ENCODE results near the gene NCK2.

Gene NCK2

DNA sequence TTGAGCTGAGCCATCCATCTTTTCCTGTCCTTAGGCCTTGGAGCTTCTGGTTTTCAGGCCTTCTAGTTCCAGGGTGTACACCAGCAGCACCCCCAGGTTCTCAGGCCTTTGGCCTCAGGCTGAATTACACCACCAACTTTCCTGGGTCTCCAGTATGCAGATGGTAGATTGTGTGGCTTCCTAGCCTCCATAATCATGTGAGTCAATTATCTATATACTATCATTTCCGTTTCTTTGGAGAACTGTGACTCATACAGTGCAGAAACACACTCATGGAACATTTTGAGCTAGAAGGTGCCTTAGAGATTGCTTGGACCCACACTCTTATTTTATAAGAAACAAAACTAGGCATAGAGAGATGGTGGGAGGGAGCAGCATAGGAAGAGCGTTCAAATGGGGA, 167.4 kb downstream of the NCK2 start:
- FAIRE-seq = no peak
- no peak for DNase-seq (ENCODE audit: insufficient read length, low spot score)
- TF ChIP-seq POLR2A (IDR thresholded peaks at IDR 0.05; ENCODE audit: low read depth, low read length) = no peak

DNA sequence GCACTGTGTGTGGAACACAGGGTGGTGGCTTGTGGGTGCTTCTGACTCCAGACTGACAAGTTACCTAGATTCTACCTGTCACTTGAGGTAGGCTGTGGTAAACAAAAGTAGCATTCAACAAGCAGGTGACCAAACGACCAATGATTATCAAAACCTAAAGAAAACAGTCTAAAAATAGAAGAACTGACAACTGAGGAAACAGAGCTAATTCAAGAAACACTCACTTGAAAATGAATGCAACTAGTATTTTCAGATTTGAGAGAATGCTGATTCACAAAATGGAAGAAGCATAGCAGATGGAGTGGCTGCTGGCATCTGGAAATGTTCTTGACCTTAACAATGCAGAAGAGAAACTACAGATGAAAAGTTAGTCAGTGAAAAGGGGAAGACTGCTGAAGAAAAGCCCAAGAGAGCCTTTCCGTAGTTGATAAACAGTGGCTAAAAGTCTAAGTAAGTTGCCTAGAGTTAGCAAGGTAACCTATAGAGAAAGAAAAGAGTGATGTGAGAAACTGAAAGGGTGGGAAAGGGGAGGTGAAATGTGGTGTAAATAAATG, 170.4 kb downstream of the NCK2 start:
- DNase-seq (ENCODE audit: insufficient read length, low spot score) = no peak
- no peak for TF ChIP-seq POLR2A (IDR thresholded peaks at IDR 0.05; ENCODE audit: low read depth, low read length)
- no peak for FAIRE-seq

DNA sequence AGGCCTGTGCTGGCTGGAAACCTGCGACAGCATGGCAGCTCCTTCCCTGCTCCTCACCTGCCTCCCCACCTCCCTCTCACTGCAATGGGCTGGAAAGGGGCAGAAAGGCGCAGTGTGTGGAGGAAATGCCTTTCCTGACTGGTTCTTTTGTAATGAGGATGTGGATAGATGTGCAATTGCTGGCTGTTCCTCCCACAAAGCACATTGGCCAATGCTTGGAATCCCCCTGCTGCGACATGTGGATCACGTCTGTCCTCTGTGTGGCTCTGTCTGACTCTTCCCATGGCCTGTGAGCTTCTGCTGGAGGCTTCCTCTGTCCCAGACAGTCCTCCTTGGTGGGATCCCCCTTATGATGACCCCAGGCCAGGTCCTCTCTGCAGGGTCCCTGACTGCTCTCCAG, 172.5 kb downstream of the NCK2 start:
- DNase-seq (ENCODE audit: insufficient read length, low spot score) (no peak), FAIRE-seq (no peak)
- TF ChIP-seq POLR2A (IDR thresholded peaks at IDR 0.05; ENCODE audit: low read depth, low read length) = no peak

DNA sequence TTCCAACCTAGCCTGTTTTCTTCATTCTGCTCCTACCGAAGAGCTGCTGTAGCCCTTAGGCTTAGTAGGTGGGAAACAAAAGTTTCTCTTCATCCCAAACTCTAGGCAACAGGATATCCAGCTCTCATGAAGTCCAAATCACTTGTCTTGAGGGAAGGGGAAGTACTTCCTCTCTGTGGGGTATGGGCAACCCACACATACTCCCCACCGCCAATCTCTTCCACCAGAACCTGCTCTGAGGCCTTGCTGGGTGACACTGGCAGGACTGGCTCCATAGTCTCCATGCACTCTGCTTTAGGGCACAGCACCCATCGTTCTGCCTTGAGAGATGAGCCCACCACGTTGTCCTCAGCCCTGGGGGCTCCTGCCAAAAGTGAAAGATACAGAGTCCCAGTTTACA, 173.0 kb downstream of the NCK2 start:
- TF ChIP-seq POLR2A (IDR thresholded peaks at IDR 0.05; ENCODE audit: low read depth, low read length) = no peak
- DNase-seq (ENCODE audit: insufficient read length, low spot score) = no peak
- no peak for FAIRE-seq

DNA sequence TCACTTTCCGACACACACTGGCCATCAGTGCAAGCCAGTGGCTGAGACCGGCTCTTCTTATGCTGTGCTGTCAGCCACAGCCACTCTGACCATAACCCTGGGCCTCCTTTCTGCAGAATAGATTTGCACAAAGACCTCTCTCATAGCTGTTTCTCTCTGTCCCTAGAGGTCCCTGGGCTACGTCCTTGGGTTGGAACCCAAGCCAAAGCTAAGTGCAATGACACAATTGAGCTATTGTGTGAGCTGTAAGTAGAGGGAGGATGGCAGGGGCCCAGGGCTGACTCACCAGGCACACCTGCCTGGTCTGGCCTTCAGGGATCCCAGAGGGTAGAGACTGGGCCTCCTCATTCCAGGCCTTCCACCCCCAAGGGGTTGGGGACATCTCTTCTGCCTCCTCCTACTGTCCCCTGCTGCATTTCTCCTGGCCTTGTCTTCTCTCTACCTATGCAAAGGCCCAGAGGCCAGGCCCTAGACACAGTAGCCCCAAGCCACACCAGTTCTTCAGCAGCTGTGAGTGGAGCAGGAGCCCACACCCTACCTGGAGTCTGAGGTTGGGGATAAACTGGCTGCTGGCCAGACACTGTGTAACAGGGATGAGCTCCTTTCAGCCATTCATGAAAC, 174.6 kb downstream of the NCK2 start:
- TF ChIP-seq POLR2A (IDR thresholded peaks at IDR 0.05; ENCODE audit: low read depth, low read length) = no peak
- DNase-seq (ENCODE audit: insufficient read length, low spot score) (no peak), FAIRE-seq (no peak)

DNA sequence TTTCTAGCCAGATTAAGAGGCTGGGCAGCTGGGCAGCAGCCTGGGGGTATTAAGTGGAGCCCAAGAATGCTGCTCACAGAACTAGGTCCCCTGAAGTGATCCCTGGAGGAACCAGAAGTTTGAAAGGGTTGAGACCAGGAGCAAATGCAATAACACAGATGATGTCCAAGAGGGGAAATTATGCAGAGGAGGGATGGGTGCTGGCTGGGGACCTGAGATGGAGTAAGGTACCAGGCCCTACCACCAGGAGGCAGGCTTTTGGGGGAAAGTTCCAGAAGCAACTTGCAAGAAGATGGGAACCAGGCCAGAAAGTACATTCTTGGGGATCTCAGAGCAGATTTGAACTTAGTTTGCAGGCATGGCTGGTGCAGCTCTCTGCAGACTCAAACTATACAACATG, 175.1 kb downstream of the NCK2 start:
- FAIRE-seq (no peak), DNase-seq (ENCODE audit: insufficient read length, low spot score) (no peak)
- no peak for TF ChIP-seq POLR2A (IDR thresholded peaks at IDR 0.05; ENCODE audit: low read depth, low read length)

DNA sequence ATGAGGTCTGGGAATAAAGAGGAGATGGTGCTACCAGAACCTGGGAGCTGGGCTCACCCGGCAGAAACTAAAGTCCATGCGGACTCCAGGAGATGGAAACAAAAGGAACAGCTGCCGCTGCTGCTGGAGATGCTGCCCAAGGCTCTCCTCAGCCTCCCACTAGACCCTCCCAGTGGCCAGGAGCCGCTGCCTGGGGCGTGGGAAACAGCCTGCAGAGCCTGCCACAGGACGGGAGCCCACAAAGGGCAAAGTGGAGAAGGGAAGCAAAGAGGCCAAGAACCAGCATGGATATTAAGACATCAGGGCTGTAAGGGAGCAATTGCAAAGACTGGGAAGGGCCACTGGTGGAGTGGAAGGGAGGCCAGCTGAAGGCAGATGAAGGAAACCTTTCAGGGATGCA, 179.6 kb downstream of the NCK2 start:
- FAIRE-seq (no peak), DNase-seq (ENCODE audit: insufficient read length, low spot score) (no peak)
- no peak for TF ChIP-seq POLR2A (IDR thresholded peaks at IDR 0.05; ENCODE audit: low read depth, low read length)

DNA sequence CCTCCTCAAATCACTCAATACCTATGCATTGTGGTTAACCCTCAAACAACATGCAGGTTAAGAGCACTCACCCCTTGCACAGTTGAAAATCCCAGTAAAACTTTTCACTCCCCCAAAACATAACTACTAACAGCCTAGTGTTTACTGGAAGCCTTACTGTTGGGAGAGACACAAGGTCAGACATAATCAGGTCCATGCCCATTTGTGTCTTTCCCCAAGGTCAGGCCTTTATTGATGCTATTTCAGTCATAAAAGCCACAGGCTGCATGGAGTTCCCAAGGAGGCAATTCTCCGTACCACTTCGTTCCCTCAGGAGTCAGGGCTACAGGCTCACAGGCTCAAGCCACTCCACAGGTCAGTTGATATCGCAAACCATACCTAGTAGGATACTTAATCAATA, 180.2 kb downstream of the NCK2 start:
- FAIRE-seq (no peak), DNase-seq (ENCODE audit: insufficient read length, low spot score) (no peak)
- TF ChIP-seq POLR2A (IDR thresholded peaks at IDR 0.05; ENCODE audit: low read depth, low read length) = no peak

DNA sequence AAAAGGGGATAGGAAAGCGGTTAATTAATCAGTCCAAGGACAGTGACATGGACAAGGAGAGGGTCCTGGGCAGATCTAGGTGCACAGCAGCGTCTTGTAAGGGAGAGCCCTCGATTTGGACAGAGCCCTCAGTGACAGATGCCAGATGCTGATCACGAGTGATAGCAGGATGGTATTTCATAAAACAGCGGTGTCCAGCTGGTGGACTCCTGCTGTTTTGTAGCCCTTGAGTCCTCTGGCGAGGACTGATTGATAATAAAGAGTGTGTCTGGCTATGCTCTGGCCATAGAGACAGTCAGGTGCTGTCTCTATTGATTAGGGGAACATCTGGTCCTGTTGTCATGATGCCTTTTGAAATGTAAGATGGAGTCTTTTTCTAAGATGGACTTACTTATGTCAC, 180.7 kb downstream of the NCK2 start:
- TF ChIP-seq POLR2A (IDR thresholded peaks at IDR 0.05; ENCODE audit: low read depth, low read length) = no peak
- no peak for FAIRE-seq
- no peak for DNase-seq (ENCODE audit: insufficient read length, low spot score)

DNA sequence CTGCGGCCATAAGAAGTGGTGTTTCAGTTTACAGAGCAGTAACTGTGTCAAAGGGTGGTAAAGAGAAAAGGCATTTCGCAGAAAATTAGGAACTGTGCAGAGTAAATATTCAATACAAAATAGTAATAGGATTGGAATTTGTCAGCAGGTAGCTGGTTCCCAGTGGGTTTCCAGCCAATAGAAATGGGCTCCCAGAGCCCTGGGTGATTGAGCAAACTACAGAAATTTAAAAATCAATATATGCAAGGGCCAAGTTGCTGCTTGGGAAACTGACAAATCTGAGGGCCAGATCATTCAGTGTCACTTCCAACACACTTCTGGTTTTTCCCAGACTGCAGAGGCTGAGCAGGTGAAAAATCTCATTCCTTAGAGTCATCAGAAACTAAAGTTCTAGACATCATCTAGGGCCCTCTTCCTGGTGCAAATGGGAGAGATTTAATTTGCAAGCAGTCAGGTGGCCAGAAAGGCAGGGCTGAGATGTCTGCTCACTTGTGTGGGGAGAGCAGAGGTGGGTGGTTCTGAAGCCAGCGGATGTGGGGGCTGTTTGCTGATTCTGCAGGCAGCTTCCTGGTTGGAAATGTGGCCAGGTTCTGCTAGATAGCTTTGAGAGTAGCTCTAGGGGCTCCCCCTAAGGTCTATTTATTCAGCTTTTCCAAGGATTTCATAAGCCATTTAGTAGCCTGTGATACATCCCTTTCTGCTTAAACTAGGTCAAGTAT, 182.4 kb downstream of the NCK2 start:
- TF ChIP-seq POLR2A (IDR thresholded peaks at IDR 0.05; ENCODE audit: low read depth, low read length) = no peak
- FAIRE-seq (no peak), DNase-seq (ENCODE audit: insufficient read length, low spot score) (no peak)

DNA sequence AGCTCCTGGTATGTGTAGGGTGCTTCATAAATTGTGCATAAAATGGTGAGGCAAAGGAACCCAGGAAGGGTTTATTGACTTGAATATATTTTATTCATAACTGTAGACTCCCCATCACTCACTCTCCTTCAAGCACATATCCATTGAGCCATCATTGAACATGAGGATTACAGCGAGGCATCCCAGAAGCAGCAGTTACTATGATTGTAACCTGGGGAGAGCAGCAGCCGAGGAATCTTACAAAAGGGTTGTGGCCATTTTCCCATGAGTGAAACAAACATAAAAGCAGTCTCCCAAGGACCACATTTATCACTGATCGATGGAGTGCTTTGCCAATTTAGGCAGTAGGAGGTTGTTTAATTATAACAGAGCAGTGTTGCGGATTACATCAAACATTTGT, 183.4 kb downstream of the NCK2 start:
- DNase-seq (ENCODE audit: insufficient read length, low spot score) (no peak), FAIRE-seq (no peak)
- TF ChIP-seq POLR2A (IDR thresholded peaks at IDR 0.05; ENCODE audit: low read depth, low read length) = no peak

DNA sequence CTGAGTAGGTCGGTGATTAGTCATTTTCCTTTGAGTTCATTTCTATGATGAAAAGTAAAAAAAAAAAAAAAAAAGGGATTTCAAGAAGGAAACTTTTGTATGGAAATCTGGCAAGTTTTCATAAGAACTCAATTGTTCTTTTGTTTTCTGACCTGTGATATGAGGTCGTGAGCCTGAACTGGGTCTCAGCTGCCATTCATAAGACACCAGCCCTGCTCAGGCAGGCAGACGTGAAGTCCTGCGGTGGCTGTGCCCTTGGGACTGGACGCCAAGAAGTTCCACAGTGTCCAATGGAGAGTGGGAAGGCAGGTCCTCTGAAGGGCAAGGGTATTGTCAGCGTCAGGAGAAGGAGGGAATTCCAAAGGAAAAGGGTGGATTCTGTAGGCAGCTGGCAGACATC, 183.9 kb downstream of the NCK2 start:
- DNase-seq (ENCODE audit: insufficient read length, low spot score) = no peak
- no peak for FAIRE-seq
- no peak for TF ChIP-seq POLR2A (IDR thresholded peaks at IDR 0.05; ENCODE audit: low read depth, low read length)

DNA sequence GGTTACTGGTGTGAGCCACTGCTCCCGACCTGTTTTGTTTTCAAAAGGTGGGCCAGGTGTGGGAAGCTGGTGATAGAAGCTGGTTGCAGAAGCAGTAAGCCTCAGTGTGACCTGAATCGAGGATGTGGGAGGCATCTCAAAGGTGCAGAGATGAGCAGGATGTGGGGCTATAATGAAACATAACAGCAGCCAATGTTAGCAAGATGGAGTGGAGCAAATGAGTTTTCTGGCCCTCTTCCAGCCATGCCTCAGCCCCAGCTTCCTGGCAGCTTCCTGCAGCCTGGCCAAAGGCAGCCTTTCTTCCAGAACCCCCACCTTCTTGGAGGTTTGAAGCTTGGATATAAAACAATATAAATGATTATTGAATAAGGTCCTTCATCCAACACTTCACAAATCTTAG, 184.8 kb downstream of the NCK2 start:
- no peak for TF ChIP-seq POLR2A (IDR thresholded peaks at IDR 0.05; ENCODE audit: low read depth, low read length)
- FAIRE-seq (no peak), DNase-seq (ENCODE audit: insufficient read length, low spot score) (no peak)

DNA sequence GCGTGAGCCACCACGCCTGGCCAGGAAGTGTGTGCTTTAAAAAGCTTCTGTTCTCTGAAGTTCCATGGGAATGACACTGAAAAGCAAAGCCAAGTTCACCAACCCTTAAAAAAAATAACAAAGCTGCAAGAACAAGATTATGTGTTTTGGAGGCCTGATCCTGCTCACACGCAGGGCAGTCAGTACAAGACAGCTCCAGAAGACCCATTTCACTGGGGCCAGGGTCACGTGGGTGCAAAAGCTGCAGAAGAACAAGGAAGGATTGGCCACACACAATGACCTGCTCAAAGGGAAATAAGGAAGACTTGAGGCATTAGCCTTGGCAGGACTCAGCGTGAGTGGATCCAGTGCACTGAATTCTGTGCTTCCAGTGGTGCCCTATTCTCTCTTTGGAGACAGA, 187.9 kb downstream of the NCK2 start:
- FAIRE-seq (no peak), DNase-seq (ENCODE audit: insufficient read length, low spot score) (no peak)
- TF ChIP-seq POLR2A (IDR thresholded peaks at IDR 0.05; ENCODE audit: low read depth, low read length) = no peak

DNA sequence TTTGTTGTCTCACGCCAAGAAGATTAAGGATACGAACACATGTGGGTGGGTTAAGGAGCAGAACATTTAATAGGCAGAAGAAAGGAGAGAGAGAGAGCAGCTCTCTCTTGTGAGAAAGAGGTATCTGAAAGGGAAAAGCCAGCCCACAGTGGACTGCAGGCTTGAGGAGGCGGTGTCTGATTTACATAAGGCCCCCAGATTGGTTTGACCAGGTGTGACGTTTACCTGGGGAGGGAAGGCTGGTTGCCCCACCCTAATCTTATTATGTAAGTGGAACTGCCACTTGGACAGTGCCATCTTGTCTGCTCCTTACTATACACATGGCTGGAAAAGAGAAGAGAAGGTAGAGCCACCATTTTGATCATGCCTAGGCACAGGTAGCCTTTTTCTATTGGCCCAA, 189.2 kb downstream of the NCK2 start:
- DNase-seq (ENCODE audit: insufficient read length, low spot score) (no peak), FAIRE-seq (no peak)
- TF ChIP-seq POLR2A (IDR thresholded peaks at IDR 0.05; ENCODE audit: low read depth, low read length) = no peak

Measured in H54 (cell line).